ENCODE data around the gene IDS.

Gene IDS

GRCh38 chrX:149453906-149454822 is 50.9 kb downstream of the IDS start:
- no peak for DNase-seq

GRCh38 chrX:149453030-149453429 is 52.1 kb downstream of the IDS start:
- no peak for DNase-seq

- no peak for DNase-seq
Measured at GRCh38 chrX:149433451-149433850, 71.7 kb downstream of the IDS start.

GRCh38 chrX:149433051-149433450 is 72.1 kb downstream of the IDS start:
- DNase-seq = no peak
